Testis (tissue), 3 donors: ENCODE results near the gene KDM1A. TPM values are rescaled to one million over a fixed set of nuclear protein-coding genes. Genes with fewer than 3 reads are reported as not detected.

ENCODE experiments used
- DNase-seq: peaks from one replicate; pipeline ENCODE4 v3.0.0-alpha.2; 2019
- H3K27ac ChIP-seq, 2 donors: fragments of 200-600 bp; sonication (generic); one replicate each; pipeline ENCODE4 v1.5.1; 2019
- H3K27me3 ChIP-seq: fragments of 200-600 bp; sonication (generic); one replicate; pipeline ENCODE4 v1.5.1; 2019
- H3K36me3 ChIP-seq: fragments of 200-600 bp; sonication (generic); one replicate; pipeline ENCODE4 v1.5.1; 2017; ENCODE audit warnings: low read depth; ENCODE audit errors: missing control alignments
- H3K4me1 ChIP-seq: fragments of 200-600 bp; sonication (generic); one replicate; pipeline ENCODE4 v1.5.1; 2019
- H3K4me3 ChIP-seq, 2 donors: fragments of 200-600 bp; sonication (generic); one replicate each; pipeline ENCODE4 v1.5.1; 2017 to 2019
- H3K9me3 ChIP-seq: fragments of 200-600 bp; sonication (generic); one replicate; pipeline ENCODE4 v1.5.1; 2017
- POLR2A ChIP-seq: fragments of 450-650 bp; IDR thresholded peaks from one replicate; pipeline ENCODE4 v1.6.1; 2017; ENCODE audit warnings: antibody characterized with exemption, mild to moderate bottlenecking, moderate library complexity
- WGBS, 2 donors: methylation state at CpG; one replicate each; pipeline ENCODE4 v1.1.5; 2018; 5-methylcytosine and 5-hydroxymethylcytosine counted together
- intact Hi-C: fragments of 100-400 bp; cut with DNase I; formaldehyde crosslinking; loops from one replicate; pipeline ENCODE4 v1.15.1; 2023; ENCODE audit warnings: low total_unique reads
- polyA plus RNA-seq: library from polyadenylated mRNA; stranded (reverse); fragments of 350-450 nt; fragmentation: Illumina TruSeq; extraction: RNeasy Lipid Tissue Mini Kit (QIAGEN cat#74804); gene quantifications from one replicate; pipeline ENCODE4 v1.2.3, GENCODE V29; 2014; ENCODE audit warnings: low read depth, low replicate concordance; ENCODE audit not compliant: insufficient read depth
- total RNA-seq, 2 donors: library from RNA; depleted of rRNA; stranded (reverse); fragments of >200 nt; gene quantifications; one replicate each; pipeline ENCODE4 v1.2.3, GENCODE V29; 2016
- TF ChIP-seq, protein P1 (sequence below), 3 experiments: fragments of 450-650 bp in 2 of 3; fragments of 200-600 bp in 1 of 3; sonication (generic) in 1 of 3; IDR thresholded peaks; one replicate each; pipeline ENCODE4 v1.5.1; 2016 to 2019; ENCODE audit warnings: antibody characterized with exemption in 3 of 3, mild to moderate bottlenecking in 2 of 3, moderate library complexity in 1 of 3

KDM1A gene
- total and polyA plus RNA-seq, 3 donors from 2014 or later: 131 to 238 (median 157) TPM

DNA sequence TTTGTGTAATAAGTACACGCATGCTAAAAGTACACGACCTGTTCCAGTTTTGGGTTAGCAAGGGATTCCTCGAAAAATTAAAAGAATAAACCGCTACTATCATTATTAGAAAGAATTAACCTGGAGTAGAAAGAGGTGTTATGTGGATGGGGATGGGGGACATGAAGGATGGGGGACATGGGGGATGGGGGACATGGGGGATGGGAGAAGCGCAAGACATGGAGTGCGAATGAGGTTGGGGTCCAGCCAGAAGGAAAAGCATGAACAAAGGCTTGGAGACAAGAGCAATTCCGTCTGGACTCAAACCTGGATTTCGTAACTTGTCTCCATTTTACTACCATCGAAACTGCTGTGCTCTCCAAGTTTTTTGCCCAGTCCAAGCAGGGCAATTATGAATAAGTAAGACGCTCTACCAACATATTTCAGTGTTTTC lies 591 bp upstream of the KDM1A start:
- Histone ChIP-seq H3K27me3 (no peaks in the 10 kb centered on the region), H3K36me3 (no peaks in the 10 kb centered on the region), H3K4me1 (peaks cover 11% of the 10 kb centered on the region), H3K9me3 (no peaks in the 10 kb centered on the region), H3K27ac (peak overlapping the region; percentile 40 to 94), H3K4me3 (peak overlapping the region; percentile 94 to 96)
- no peak for DNase-seq
- intact Hi-C loops: no loop called here
- no peak for TF ChIP-seq POLR2A
- TF ChIP-seq, protein P1, sequence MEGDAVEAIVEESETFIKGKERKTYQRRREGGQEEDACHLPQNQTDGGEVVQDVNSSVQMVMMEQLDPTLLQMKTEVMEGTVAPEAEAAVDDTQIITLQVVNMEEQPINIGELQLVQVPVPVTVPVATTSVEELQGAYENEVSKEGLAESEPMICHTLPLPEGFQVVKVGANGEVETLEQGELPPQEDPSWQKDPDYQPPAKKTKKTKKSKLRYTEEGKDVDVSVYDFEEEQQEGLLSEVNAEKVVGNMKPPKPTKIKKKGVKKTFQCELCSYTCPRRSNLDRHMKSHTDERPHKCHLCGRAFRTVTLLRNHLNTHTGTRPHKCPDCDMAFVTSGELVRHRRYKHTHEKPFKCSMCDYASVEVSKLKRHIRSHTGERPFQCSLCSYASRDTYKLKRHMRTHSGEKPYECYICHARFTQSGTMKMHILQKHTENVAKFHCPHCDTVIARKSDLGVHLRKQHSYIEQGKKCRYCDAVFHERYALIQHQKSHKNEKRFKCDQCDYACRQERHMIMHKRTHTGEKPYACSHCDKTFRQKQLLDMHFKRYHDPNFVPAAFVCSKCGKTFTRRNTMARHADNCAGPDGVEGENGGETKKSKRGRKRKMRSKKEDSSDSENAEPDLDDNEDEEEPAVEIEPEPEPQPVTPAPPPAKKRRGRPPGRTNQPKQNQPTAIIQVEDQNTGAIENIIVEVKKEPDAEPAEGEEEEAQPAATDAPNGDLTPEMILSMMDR (IDR thresholded peaks at IDR 0.05): no peak
- 18 to 22% methylated on average over 10 of the region's 10 CpGs for WGBS, 2 donors

DNA sequence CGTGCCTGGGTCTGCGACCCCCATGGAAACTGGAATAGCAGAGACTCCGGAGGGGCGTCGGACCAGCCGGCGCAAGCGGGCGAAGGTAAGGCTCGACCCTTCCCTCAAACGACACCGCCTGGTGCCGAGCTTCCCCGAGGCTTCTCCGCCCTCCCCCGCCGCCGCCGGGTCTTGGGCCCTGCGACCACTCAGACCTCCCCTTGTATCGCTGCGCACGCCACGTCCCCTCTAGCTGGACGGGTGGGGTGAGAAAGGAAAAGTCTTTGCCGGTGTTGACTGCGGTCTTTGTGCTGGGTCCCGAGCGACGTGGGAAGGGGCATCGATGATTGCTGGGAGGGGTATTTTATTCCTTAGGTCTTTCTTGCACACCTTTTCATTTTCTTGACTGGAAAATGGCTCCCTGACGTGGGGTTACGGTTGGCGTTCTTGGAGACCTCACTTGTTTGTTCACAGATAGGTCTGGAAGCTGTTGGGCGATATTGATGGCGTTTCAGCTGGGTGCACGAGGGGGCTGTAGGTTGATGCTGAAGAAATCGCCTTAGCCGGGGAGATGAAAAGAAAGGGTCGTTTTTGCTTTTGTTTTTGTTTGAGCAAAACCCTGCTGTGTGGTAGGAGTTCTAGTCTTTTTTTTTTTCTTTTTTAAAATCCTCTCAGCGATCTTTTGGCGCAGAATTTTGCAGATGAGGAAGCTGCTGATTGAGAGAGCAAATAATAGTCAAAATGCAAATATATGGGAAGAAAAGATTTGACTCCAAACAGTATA lies 776 bp downstream of the KDM1A start:
- Histone ChIP-seq H3K27me3 (no peaks in the 10 kb centered on the region), H3K36me3 (no peaks in the 10 kb centered on the region), H3K27ac (peak overlapping the region; percentile 89 to 94), H3K4me3 (peak overlapping the region; percentile 94 to 96), H3K9me3 (no peaks in the 10 kb centered on the region), H3K4me1 (peaks cover 11% of the 10 kb centered on the region)
- intact Hi-C loops: no loop called here
- peak; percentile 61 for DNase-seq
- WGBS, 2 donors: 0 to 2% methylated on average over 35 to 40 of the region's 42 CpGs
- no peak for TF ChIP-seq POLR2A
- TF ChIP-seq, protein P1 (IDR thresholded peaks at IDR 0.05): no peak

DNA sequence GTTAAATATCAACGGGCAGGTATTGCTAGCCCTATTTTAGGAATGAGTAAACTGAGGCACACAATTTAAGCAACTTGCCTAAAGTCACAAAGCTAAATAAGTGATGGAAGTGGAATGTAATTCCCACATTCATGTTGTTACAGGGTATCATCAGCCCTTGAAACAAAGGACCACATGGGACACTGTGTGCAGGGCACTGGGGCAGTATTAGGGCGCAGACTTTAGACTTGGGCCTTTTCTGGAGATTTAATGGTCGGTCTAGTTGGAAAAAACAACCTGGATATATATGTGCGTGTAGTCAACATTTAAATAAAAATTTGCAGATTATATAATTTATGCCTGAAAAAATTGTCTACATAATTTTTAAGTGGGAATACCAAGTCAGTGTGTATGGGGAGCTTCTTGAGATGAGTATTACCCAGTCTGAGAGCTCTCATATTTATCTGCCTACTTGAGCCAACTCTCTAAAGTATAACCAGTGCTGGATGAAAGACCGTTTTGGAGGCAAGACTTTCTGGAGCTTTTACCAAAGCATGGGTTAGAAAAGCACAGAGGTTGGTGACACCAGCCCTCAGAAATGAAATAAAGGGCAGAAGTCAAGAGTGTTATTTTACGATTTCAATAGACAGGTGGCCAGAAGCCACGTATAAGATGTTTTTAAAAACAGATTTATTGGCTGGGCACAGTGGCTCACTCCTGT lies 1.6 kb downstream of the KDM1A start:
- TF ChIP-seq POLR2A: no peak
- TF ChIP-seq, protein P1 (IDR thresholded peaks at IDR 0.05): no peak
- Histone ChIP-seq H3K4me3 (peak overlapping the region; percentile 94 to 96), H3K9me3 (no peaks in the 10 kb centered on the region), H3K36me3 (no peaks in the 10 kb centered on the region), H3K27ac (peak overlapping the region in 1 of 2 donors; percentile 94), H3K4me1 (peaks cover 11% of the 10 kb centered on the region), H3K27me3 (no peaks in the 10 kb centered on the region)
- 26 to 33% methylated on average over 7 of the region's 7 CpGs for WGBS, 2 donors
- DNase-seq: no peak
- intact Hi-C loops: no loop called here

DNA sequence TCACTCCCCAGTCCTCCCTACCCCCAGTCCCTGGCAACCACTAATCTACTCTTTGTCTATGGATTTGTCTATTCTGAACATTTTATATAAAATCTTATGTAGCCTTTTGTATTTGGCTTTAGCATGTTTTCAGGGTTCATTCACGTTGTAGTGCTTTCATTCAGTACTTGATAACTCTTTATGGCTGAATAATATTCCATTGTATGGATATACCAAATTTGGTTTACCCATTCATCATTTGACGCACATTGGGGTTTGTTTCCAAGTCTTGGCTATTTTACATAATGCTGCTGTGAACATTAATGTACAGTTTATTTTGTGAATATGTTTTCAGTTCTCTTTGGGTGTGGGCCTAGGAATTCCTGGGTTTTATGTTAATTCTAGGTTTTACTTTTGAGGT lies 2.6 kb downstream of the KDM1A start:
- no peak for DNase-seq
- Histone ChIP-seq H3K27ac (no peak overlapping the region), H3K27me3 (no peaks in the 10 kb centered on the region), H3K36me3 (no peaks in the 10 kb centered on the region), H3K4me1 (peaks cover 11% of the 10 kb centered on the region), H3K9me3 (no peaks in the 10 kb centered on the region), H3K4me3 (no peak overlapping the region)
- WGBS, 2 donors: 70 to 74% methylated on average over 2 of the region's 2 CpGs
- intact Hi-C loops: no loop called here
- TF ChIP-seq, protein P1 (IDR thresholded peaks at IDR 0.05): no peak
- no peak for TF ChIP-seq POLR2A
